Stimulated activated CD8-positive, alpha-beta memory T cell treated with anti-CD3 and anti-CD28 coated beads, Interleukin-4, amount 100 ng/mL, for 4 hours (primary cell): ENCODE measurements around the gene ELP6.
"Not testable (repeated sequence)": the region's sequence is repeated elsewhere in the genome, so short reads cannot be mapped to it uniquely, and the experiment has no call there.

Source experiments
- DNase-seq, 2 donors: peaks; one replicate each; pipeline ENCODE4 v3.0.0-alpha.2; 2020; ENCODE audit warnings: low read depth in 2 of 2, low spot score in 1 of 2

ELP6 gene

GRCh38 chr3:47468315-47468714 lies 45.2 kb downstream of the ELP6 start:
- not testable (repeated sequence) for DNase-seq

DNA sequence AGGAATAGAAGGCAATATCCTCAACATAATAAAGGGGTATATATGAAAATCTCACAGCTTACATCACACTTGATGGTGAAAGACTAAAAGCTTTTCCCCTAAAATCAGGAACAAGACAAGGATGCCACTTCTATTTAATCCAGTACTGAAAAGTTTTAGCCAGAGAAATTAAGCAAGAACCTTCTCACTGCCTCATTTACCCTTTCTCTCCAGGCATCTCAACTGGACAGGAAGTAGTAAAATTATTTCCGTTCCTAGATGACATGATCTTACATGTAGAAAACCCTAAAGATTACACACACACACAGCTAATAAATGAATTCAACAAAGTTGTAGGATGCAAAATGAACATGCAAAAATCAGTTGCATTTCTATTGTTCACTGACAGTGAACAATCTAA lies 48.9 kb downstream of the ELP6 start:
- no peak for DNase-seq

DNA sequence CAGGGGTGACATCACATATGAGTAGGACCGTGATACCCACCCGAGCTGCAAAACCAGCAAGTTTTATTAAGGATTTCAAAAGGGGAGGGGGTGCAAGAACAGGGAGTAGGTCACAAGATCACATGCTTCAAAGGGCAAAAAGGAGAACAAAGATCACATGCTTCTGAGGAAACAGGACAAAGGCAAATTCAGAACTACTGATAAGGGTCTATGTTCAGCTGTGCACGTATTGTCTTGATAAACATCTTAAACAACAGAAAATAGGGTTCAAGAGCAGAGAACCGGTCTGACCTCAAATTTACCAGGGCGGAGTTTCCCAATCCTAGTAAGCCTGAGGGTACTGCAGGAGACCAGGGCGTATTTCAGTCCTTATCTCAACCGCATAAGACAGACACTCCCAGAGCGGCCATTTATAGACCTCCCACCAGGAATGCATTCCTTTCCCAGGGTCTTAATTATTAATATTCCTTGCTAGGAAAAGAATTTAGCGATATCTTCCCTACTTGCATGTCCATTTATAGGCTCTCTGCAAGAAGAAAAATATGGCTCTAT lies 53.9 kb downstream of the ELP6 start:
- not testable (repeated sequence) for DNase-seq

DNA sequence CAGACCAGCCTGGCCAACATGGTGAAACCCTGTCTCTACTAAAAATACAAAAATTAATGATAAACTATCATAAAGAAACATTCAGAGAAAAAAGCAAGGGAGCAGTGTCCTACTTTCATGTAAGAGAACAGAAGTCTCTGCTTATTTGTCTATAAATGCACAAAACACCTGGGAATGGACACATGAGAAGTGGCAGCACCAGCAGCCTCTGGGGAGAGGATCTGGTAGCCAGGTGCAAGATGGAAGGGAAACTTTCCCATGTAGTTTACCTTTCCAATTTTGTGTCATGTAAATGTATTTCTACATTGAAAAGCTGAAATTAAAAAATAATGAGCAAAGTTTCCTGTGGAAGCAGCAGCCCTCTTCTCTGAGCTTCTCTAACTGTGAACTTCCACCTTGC lies 56.5 kb downstream of the ELP6 start:
- DNase-seq, result no peak

DNA sequence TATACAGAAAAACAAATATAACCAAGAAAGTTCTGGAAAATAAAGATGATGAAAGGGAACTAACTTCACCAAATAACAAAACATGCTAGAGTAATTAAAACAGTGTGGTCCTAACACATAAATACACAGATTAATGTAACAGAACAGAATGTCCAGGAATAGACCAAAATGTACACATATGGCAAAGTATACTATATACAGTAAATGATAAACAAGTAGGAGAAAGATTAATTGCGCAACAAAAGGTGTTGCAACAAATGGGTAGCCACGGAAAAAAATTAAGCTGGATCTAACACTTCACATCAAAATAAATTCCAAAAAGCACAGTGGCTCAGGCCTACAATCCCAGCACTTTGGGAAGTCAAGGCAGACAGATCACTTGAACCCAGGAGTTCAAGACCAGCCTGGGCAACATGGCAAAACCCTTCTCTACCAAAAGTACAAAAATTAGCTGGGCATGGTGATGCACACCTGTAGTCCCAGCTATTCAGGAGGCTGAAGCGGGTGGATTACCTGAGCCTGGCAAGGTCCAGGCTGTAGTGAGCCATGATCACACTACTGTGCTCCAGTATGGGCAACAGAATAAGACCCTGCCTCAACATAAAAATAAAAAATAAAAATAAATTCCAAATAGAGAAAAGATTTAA lies 57.6 kb downstream of the ELP6 start:
- no peak for DNase-seq

GRCh38 chr3:47452453-47453215 lies 60.9 kb downstream of the ELP6 start:
- no peak for DNase-seq
